Natural killer cell (primary cell): ENCODE measurements around the gene IER5. TPM values are rescaled to one million over a fixed set of nuclear protein-coding genes. Genes with fewer than 3 reads are reported as not detected.

Experiments used
- ATAC-seq, 3 donors: fragments of 150-1000 bp in 2 of 3; fragments of 200-7000 bp in 1 of 3; cut with Tn5 transposase; 1 replicate in 1 of 3; 2 replicates in 2 of 3; pipeline ENCODE4 v1.10.0; 2021; ENCODE audit warnings: mild to moderate bottlenecking in 2 of 3, moderate library complexity in 2 of 3
- DNase-seq, 2 donors: peaks; one replicate each; pipeline versions ENCODE4 v3.0.0 to v3.0.0-alpha.2; 2013 to 2021; ENCODE audit warnings: mixed read lengths in 1 of 2
- H3K27ac ChIP-seq: one replicate; pipeline ENCODE4 v1.5.1; 2013; ENCODE audit warnings: mild to moderate bottlenecking, low read length
- H3K27me3 ChIP-seq: one replicate; pipeline ENCODE4 v1.6.1; 2013; ENCODE audit warnings: low read length; ENCODE audit not compliant: control insufficient read depth, insufficient read depth
- H3K36me3 ChIP-seq: one replicate; pipeline ENCODE4 v1.6.1; 2013; ENCODE audit warnings: low read length; ENCODE audit not compliant: control insufficient read depth, insufficient read depth
- H3K4me1 ChIP-seq: one replicate; pipeline ENCODE4 v1.6.1; 2013; ENCODE audit warnings: low read length; ENCODE audit not compliant: control insufficient read depth, insufficient read depth
- H3K4me3 ChIP-seq: one replicate; pipeline ENCODE4 v1.5.1; 2013; ENCODE audit warnings: low read length
- H3K9me3 ChIP-seq: one replicate; pipeline ENCODE4 v1.6.1; 2013; ENCODE audit warnings: low read length; ENCODE audit not compliant: control insufficient read depth, insufficient read depth
- H3K27ac Mint-ChIP-seq, 2 donors: one replicate each; pipeline ENCODE4 v1.8.0; 2022; ENCODE audit warnings: mild to moderate bottlenecking in 2 of 2, mixed read lengths in 2 of 2, moderate library complexity in 1 of 2
- H3K27me3 Mint-ChIP-seq, 2 donors: one replicate each; pipeline ENCODE4 v1.8.0; 2022; ENCODE audit warnings: low read depth in 2 of 2, mixed read lengths in 2 of 2
- H3K36me3 Mint-ChIP-seq: one replicate; pipeline ENCODE4 v1.8.0; 2022; ENCODE audit warnings: mixed read lengths
- H3K4me1 Mint-ChIP-seq, 2 donors: one replicate each; pipeline ENCODE4 v1.8.0; 2022; ENCODE audit warnings: mixed read lengths in 2 of 2
- H3K4me3 Mint-ChIP-seq: one replicate; pipeline ENCODE4 v1.8.0; 2022; ENCODE audit warnings: mild to moderate bottlenecking, moderate library complexity, mixed read lengths
- H3K9me3 Mint-ChIP-seq, 2 donors: one replicate each; pipeline ENCODE4 v1.8.0; 2022; ENCODE audit warnings: mixed read lengths in 2 of 2
- CTCF ChIP-seq: fragments of 200-600 bp; IDR thresholded peaks from one replicate; pipeline ENCODE4 v1.8.0; 2022; ENCODE audit warnings: antibody characterized with exemption
- WGBS: methylation state at CpG from one replicate; pipeline ENCODE4 v1.1.7; 2013; ENCODE audit warnings: missing lambda C conversion rate; ENCODE audit not compliant: insufficient coverage; 5-methylcytosine and 5-hydroxymethylcytosine counted together
- intact Hi-C: fragments of 100-400 bp; cut with micrococcal nuclease; formaldehyde crosslinking; loops from one replicate; pipeline ENCODE4 v1.14.2; 2022
- total RNA-seq, 4 donors: library from RNA; stranded (reverse); fragments of 120-200 nt in 1 of 4; gene quantifications; one replicate each; pipeline versions ENCODE4 v1.2.3 to v1.2.4, GENCODE V29; 2013 to 2022

IER5 gene
- total RNA-seq, 3 donors from 2014 or later (not counting 1 experiment from before 2014, with no cell fraction given) = 118 to 164 (median 150) TPM

GRCh38 chr1:181099152-181100014 is 10.9 kb downstream of the IER5 start:
- intact Hi-C loops = loop anchor here (10.0 kb wide), 1 partner anchor 1745 kb away; no protein-coding TSS in a partner anchor
- no peak overlapping the region for H3K27ac Mint-ChIP-seq
- H3K9me3 ChIP-seq = no peaks in the 10 kb centered on the region
- peaks cover 3% of the 10 kb centered on the region for H3K36me3 ChIP-seq
- H3K4me1 ChIP-seq = peaks cover 15% of the 10 kb centered on the region
- H3K4me3 Mint-ChIP-seq = no peak overlapping the region
- no peaks in the 10 kb centered on the region for H3K36me3 Mint-ChIP-seq
- TF ChIP-seq CTCF = no peak
- ATAC-seq (no peak), DNase-seq (peak in 1 of 2 donors; percentile 24)
- H3K27ac ChIP-seq = no peak overlapping the region
- no peaks in the 10 kb centered on the region for H3K27me3 ChIP-seq
- H3K4me3 ChIP-seq = no peak overlapping the region
- H3K27me3 Mint-ChIP-seq = peaks cover 0 to 14% of the 10 kb centered on the region in 2 donors
- H3K4me1 Mint-ChIP-seq = peaks cover 33 to 47% of the 10 kb centered on the region in 2 donors
- H3K9me3 Mint-ChIP-seq = no peaks in the 10 kb centered on the region
- whole genome bisulfite sequencing = 34% methylated on average over 11 of the region's 11 CpGs

- DNase-seq (no peak), ATAC-seq (no peak)
- Mint-ChIP-seq H3K27ac (no peak overlapping the region), H3K4me3 (no peak overlapping the region), H3K9me3 (no peaks in the 10 kb centered on the region), H3K27me3 (peaks cover 0 to 14% of the 10 kb centered on the region in 2 donors), H3K4me1 (peaks cover 35 to 41% of the 10 kb centered on the region in 2 donors), H3K36me3 (no peaks in the 10 kb centered on the region)
- intact Hi-C loops = no loop called here
- no peak overlapping the region for H3K27ac ChIP-seq
- 69% methylated on average over 10 of the region's 10 CpGs for WGBS
- no peak overlapping the region for H3K4me3 ChIP-seq
- no peaks in the 10 kb centered on the region for H3K36me3 ChIP-seq
- H3K27me3 ChIP-seq = no peaks in the 10 kb centered on the region
- no peak for TF ChIP-seq CTCF
- peaks cover 21% of the 10 kb centered on the region for H3K4me1 ChIP-seq
- H3K9me3 ChIP-seq = no peaks in the 10 kb centered on the region
Measured at GRCh38 chr1:181100015-181100905, 11.8 kb downstream of the IER5 start.

- peaks cover 24% of the 10 kb centered on the region for H3K4me1 ChIP-seq
- intact Hi-C loops = no loop called here
- WGBS = 97% methylated on average over 4 of the region's 4 CpGs
- no peak for DNase-seq
- TF ChIP-seq CTCF = no peak
- H3K9me3 Mint-ChIP-seq = no peaks in the 10 kb centered on the region
- H3K36me3 Mint-ChIP-seq = no peaks in the 10 kb centered on the region
- no peak overlapping the region for H3K27ac ChIP-seq
- no peaks in the 10 kb centered on the region for H3K27me3 ChIP-seq
- H3K4me3 ChIP-seq = no peak overlapping the region
- H3K36me3 ChIP-seq = no peaks in the 10 kb centered on the region
- H3K9me3 ChIP-seq = no peaks in the 10 kb centered on the region
- H3K27me3 Mint-ChIP-seq = peaks cover 0 to 16% of the 10 kb centered on the region in 2 donors
- no peak for ATAC-seq
- peaks cover 40 to 44% of the 10 kb centered on the region in 2 donors for H3K4me1 Mint-ChIP-seq
- H3K4me3 Mint-ChIP-seq = no peak overlapping the region
- H3K27ac Mint-ChIP-seq = no peak overlapping the region
Measured at GRCh38 chr1:181100934-181101333, 12.4 kb downstream of the IER5 start.
